Activated naive CD4-positive, alpha-beta T cell treated with anti-CD3 and anti-CD28 coated beads for 36 hours (primary cell): ENCODE measurements around the gene TRPM1. TPM values are rescaled to one million over a fixed set of nuclear protein-coding genes. Genes with fewer than 3 reads are reported as not detected.

ENCODE experiments used
- CTCF ChIA-PET: fragments of 350-600 bp; sonication (Branson Sonifier 250); formaldehyde crosslinking; loops from one replicate; lab custom pipeline; 2021; ENCODE audit warnings: antibody characterized with exemption; lab: Charles Lee
- DNase-seq: peaks from one replicate; pipeline ENCODE4 v3.0.0-alpha.2; 2020
- H3K27ac Mint-ChIP-seq: one replicate; pipeline ENCODE4 v1.8.0; 2021; ENCODE audit warnings: mild to moderate bottlenecking, mixed read lengths
- H3K27me3 Mint-ChIP-seq: one replicate; pipeline ENCODE4 v1.8.0; 2021; ENCODE audit warnings: low read depth, mixed read lengths
- H3K36me3 Mint-ChIP-seq: one replicate; pipeline ENCODE4 v1.8.0; 2021; ENCODE audit warnings: low read depth, mixed read lengths
- H3K4me1 Mint-ChIP-seq: one replicate; pipeline ENCODE4 v1.8.0; 2021; ENCODE audit warnings: low read depth, mixed read lengths
- H3K4me3 Mint-ChIP-seq: one replicate; pipeline ENCODE4 v1.8.0; 2021; ENCODE audit warnings: mild to moderate bottlenecking, moderate library complexity, mixed read lengths
- H3K9me3 Mint-ChIP-seq: one replicate; pipeline ENCODE4 v1.8.0; 2021; ENCODE audit warnings: mixed read lengths
- intact Hi-C: fragments of 100-400 bp; cut with micrococcal nuclease; formaldehyde crosslinking; loops from one replicate; pipeline ENCODE4 v1.15.1; 2023
- total RNA-seq, 2 experiments: library from RNA; stranded (reverse); gene quantifications; one replicate each; pipeline ENCODE4 v1.2.3, GENCODE V29; 2021

Gene TRPM1
- total RNA-seq, 2 experiments from 2014 or later, result not detected

- CTCF ChIA-PET, result no interaction called here
- no peak overlapping the region for H3K4me3 Mint-ChIP-seq
- H3K36me3 Mint-ChIP-seq, result no peaks in the 10 kb centered on the region
- no peak for DNase-seq
- intact Hi-C loops, result no loop called here
- H3K4me1 Mint-ChIP-seq, result no peaks in the 10 kb centered on the region
- no peak overlapping the region for H3K27ac Mint-ChIP-seq
- H3K9me3 Mint-ChIP-seq, result peaks cover 7% of the 10 kb centered on the region
- H3K27me3 Mint-ChIP-seq, result no peaks in the 10 kb centered on the region
These were observed 43.1 kb downstream of the TRPM1 start for GRCh38 chr15:31058236-31058962.

- no peak for DNase-seq
- H3K36me3 Mint-ChIP-seq, result no peaks in the 10 kb centered on the region
- no peak overlapping the region for H3K27ac Mint-ChIP-seq
- intact Hi-C loops, result no loop called here
- peaks cover 4% of the 10 kb centered on the region for H3K4me1 Mint-ChIP-seq
- H3K4me3 Mint-ChIP-seq, result no peak overlapping the region
- peaks cover 2% of the 10 kb centered on the region for H3K27me3 Mint-ChIP-seq
- CTCF ChIA-PET, result interaction anchor here (1.7 kb wide), 1 partner anchor 78 kb away, joined by 4 read pairs; no protein-coding TSS in a partner anchor
- no peaks in the 10 kb centered on the region for H3K9me3 Mint-ChIP-seq
These were observed 49.9 kb downstream of the TRPM1 start for GRCh38 chr15:31051496-31052080.

GRCh38 chr15:31050953-31051352, 50.6 kb downstream of the TRPM1 start:
- Mint-ChIP-seq H3K27me3 (peaks cover 2% of the 10 kb centered on the region), H3K27ac (no peak overlapping the region), H3K4me1 (peaks cover 4% of the 10 kb centered on the region), H3K4me3 (no peak overlapping the region), H3K36me3 (no peaks in the 10 kb centered on the region), H3K9me3 (no peaks in the 10 kb centered on the region)
- intact Hi-C loops, result no loop called here
- no peak for DNase-seq
- CTCF ChIA-PET, result interaction anchor here (1.7 kb wide), 1 partner anchor 78 kb away, joined by 4 read pairs; no protein-coding TSS in a partner anchor

GRCh38 chr15:31049682-31050615, 51.6 kb downstream of the TRPM1 start:
- CTCF ChIA-PET, result interaction anchor here (1.7 kb wide), 1 partner anchor 79 kb away, joined by 4 read pairs; no protein-coding TSS in a partner anchor
- Mint-ChIP-seq H3K4me1 (peaks cover 4% of the 10 kb centered on the region), H3K27me3 (peaks cover 2% of the 10 kb centered on the region), H3K9me3 (no peaks in the 10 kb centered on the region), H3K4me3 (no peak overlapping the region), H3K36me3 (no peaks in the 10 kb centered on the region), H3K27ac (no peak overlapping the region)
- DNase-seq, result no peak
- intact Hi-C loops, result no loop called here

GRCh38 chr15:31049111-31049510, 52.4 kb downstream of the TRPM1 start:
- Mint-ChIP-seq H3K4me1 (peaks cover 4% of the 10 kb centered on the region), H3K36me3 (no peaks in the 10 kb centered on the region), H3K4me3 (no peak overlapping the region), H3K27me3 (peaks cover 2% of the 10 kb centered on the region), H3K9me3 (no peaks in the 10 kb centered on the region), H3K27ac (no peak overlapping the region)
- intact Hi-C loops, result no loop called here
- CTCF ChIA-PET, result no interaction called here
- no peak for DNase-seq

GRCh38 chr15:31047437-31047836, 54.1 kb downstream of the TRPM1 start:
- H3K27me3 Mint-ChIP-seq, result peaks cover 2% of the 10 kb centered on the region
- CTCF ChIA-PET, result no interaction called here
- H3K9me3 Mint-ChIP-seq, result no peaks in the 10 kb centered on the region
- intact Hi-C loops, result no loop called here
- no peaks in the 10 kb centered on the region for H3K36me3 Mint-ChIP-seq
- H3K4me1 Mint-ChIP-seq, result peaks cover 4% of the 10 kb centered on the region
- DNase-seq, result no peak
- H3K4me3 Mint-ChIP-seq, result no peak overlapping the region
- H3K27ac Mint-ChIP-seq, result no peak overlapping the region

GRCh38 chr15:31046759-31047359, 54.7 kb downstream of the TRPM1 start:
- H3K27ac Mint-ChIP-seq, result no peak overlapping the region
- H3K4me1 Mint-ChIP-seq, result peaks cover 4% of the 10 kb centered on the region
- CTCF ChIA-PET, result no interaction called here
- peaks cover 2% of the 10 kb centered on the region for H3K27me3 Mint-ChIP-seq
- intact Hi-C loops, result no loop called here
- no peak for DNase-seq
- H3K9me3 Mint-ChIP-seq, result no peaks in the 10 kb centered on the region
- no peaks in the 10 kb centered on the region for H3K36me3 Mint-ChIP-seq
- no peak overlapping the region for H3K4me3 Mint-ChIP-seq

GRCh38 chr15:31045606-31046005, 55.9 kb downstream of the TRPM1 start:
- Mint-ChIP-seq H3K27me3 (peaks cover 2% of the 10 kb centered on the region), H3K9me3 (no peaks in the 10 kb centered on the region), H3K4me1 (peaks cover 4% of the 10 kb centered on the region), H3K36me3 (no peaks in the 10 kb centered on the region), H3K4me3 (no peak overlapping the region), H3K27ac (no peak overlapping the region)
- CTCF ChIA-PET, result no interaction called here
- intact Hi-C loops, result no loop called here
- no peak for DNase-seq

- Mint-ChIP-seq H3K9me3 (no peaks in the 10 kb centered on the region), H3K4me3 (no peak overlapping the region)
These were observed 58.8 kb downstream of the TRPM1 start for GRCh38 chr15:31042751-31043150.

GRCh38 chr15:31041610-31042009, 59.9 kb downstream of the TRPM1 start:
- no peaks in the 10 kb centered on the region for H3K9me3 Mint-ChIP-seq
- DNase-seq, result no peak
- CTCF ChIA-PET, result interaction anchor here (0.7 kb wide), 1 partner anchor 21 kb away, joined by 4 read pairs; no protein-coding TSS in a partner anchor
- no peak overlapping the region for H3K27ac Mint-ChIP-seq
- H3K4me3 Mint-ChIP-seq, result no peak overlapping the region
- H3K36me3 Mint-ChIP-seq, result no peaks in the 10 kb centered on the region
- no peaks in the 10 kb centered on the region for H3K4me1 Mint-ChIP-seq
- no peaks in the 10 kb centered on the region for H3K27me3 Mint-ChIP-seq
- intact Hi-C loops, result no loop called here

More at GRCh38 chr15:31042751-31043150, 58.8 kb downstream of the TRPM1 start:
- Mint-ChIP-seq H3K27me3 (peaks cover 1% of the 10 kb centered on the region), H3K4me1 (no peaks in the 10 kb centered on the region), H3K36me3 (no peaks in the 10 kb centered on the region), H3K27ac (no peak overlapping the region)
- DNase-seq, result no peak
- intact Hi-C loops, result no loop called here
- CTCF ChIA-PET, result no interaction called here

GRCh38 chr15:31040611-31041010, 60.9 kb downstream of the TRPM1 start:
- Mint-ChIP-seq H3K4me3 (no peak overlapping the region), H3K27ac (no peak overlapping the region), H3K36me3 (no peaks in the 10 kb centered on the region), H3K4me1 (no peaks in the 10 kb centered on the region), H3K9me3 (no peaks in the 10 kb centered on the region), H3K27me3 (no peaks in the 10 kb centered on the region)
- no peak for DNase-seq
- intact Hi-C loops, result no loop called here
- CTCF ChIA-PET, result no interaction called here

- Mint-ChIP-seq H3K4me1 (no peaks in the 10 kb centered on the region), H3K36me3 (no peaks in the 10 kb centered on the region), H3K27ac (no peak overlapping the region), H3K27me3 (no peaks in the 10 kb centered on the region), H3K4me3 (no peak overlapping the region), H3K9me3 (no peaks in the 10 kb centered on the region)
- CTCF ChIA-PET, result no interaction called here
- no peak for DNase-seq
- intact Hi-C loops, result no loop called here
These were observed 61.6 kb downstream of the TRPM1 start for GRCh38 chr15:31039961-31040360.
